ENCODE results near the gene SPATA19.

GRCh38 chr11:133833898-133834681 lies 11.2 kb downstream of the SPATA19 start:
- TF ChIP-seq, protein P1, sequence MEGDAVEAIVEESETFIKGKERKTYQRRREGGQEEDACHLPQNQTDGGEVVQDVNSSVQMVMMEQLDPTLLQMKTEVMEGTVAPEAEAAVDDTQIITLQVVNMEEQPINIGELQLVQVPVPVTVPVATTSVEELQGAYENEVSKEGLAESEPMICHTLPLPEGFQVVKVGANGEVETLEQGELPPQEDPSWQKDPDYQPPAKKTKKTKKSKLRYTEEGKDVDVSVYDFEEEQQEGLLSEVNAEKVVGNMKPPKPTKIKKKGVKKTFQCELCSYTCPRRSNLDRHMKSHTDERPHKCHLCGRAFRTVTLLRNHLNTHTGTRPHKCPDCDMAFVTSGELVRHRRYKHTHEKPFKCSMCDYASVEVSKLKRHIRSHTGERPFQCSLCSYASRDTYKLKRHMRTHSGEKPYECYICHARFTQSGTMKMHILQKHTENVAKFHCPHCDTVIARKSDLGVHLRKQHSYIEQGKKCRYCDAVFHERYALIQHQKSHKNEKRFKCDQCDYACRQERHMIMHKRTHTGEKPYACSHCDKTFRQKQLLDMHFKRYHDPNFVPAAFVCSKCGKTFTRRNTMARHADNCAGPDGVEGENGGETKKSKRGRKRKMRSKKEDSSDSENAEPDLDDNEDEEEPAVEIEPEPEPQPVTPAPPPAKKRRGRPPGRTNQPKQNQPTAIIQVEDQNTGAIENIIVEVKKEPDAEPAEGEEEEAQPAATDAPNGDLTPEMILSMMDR (IDR thresholded peaks at IDR 0.05; ENCODE audit: low read depth, low read length), result no peak
- no peak for TF ChIP-seq POLR2A (IDR thresholded peaks at IDR 0.05; ENCODE audit: extremely low read depth, insufficient read length)

Measured in NB4 (cell line).